Eye (tissue), 1 donor: ENCODE results near the gene RSU1.
"Not testable (repeated sequence)": the region's sequence is repeated elsewhere in the genome, so short reads cannot be mapped to it uniquely, and the experiment has no call there.

Experiments
- DNase-seq: peaks from one replicate; pipeline ENCODE4 v3.0.0-alpha.2; 2015

Gene RSU1

GRCh38 chr10:16777473-16778370 is 39.5 kb downstream of the RSU1 start:
- DNase-seq: peak; percentile 84

GRCh38 chr10:16776896-16777295 is 40.3 kb downstream of the RSU1 start:
- DNase-seq: no peak

- no peak for DNase-seq
Observed at GRCh38 chr10:16773334-16773733, 43.9 kb downstream of the RSU1 start.

GRCh38 chr10:16770670-16771069 is 46.6 kb downstream of the RSU1 start:
- no peak for DNase-seq

- DNase-seq: no peak
Observed at GRCh38 chr10:16770141-16770540, 47.1 kb downstream of the RSU1 start.

GRCh38 chr10:16769331-16769730 is 47.9 kb downstream of the RSU1 start:
- no peak for DNase-seq

- no peak for DNase-seq
Observed at GRCh38 chr10:16768702-16769101, 48.5 kb downstream of the RSU1 start.

GRCh38 chr10:16765509-16766375 is 51.5 kb downstream of the RSU1 start:
- DNase-seq: no peak

- no peak for DNase-seq
Observed at GRCh38 chr10:16761300-16761699, 55.9 kb downstream of the RSU1 start.

- no peak for DNase-seq
Observed at GRCh38 chr10:16756561-16757221, 60.5 kb downstream of the RSU1 start.

GRCh38 chr10:16754765-16755164 is 62.5 kb downstream of the RSU1 start:
- no peak for DNase-seq

- DNase-seq: not testable (repeated sequence)
Observed at GRCh38 chr10:16752849-16753248, 64.4 kb downstream of the RSU1 start.

- no peak for DNase-seq
Observed at GRCh38 chr10:16752099-16752498, 65.1 kb downstream of the RSU1 start.

GRCh38 chr10:16751244-16751643 is 66.0 kb downstream of the RSU1 start:
- DNase-seq: no peak

- DNase-seq: no peak
Observed at GRCh38 chr10:16750461-16750860, 66.8 kb downstream of the RSU1 start.

- DNase-seq: no peak
Observed at GRCh38 chr10:16748749-16749148, 68.5 kb downstream of the RSU1 start.

GRCh38 chr10:16746856-16747255 is 70.4 kb downstream of the RSU1 start:
- no peak for DNase-seq

- DNase-seq: peak; percentile 6
Observed at GRCh38 chr10:16745061-16745460, 72.2 kb downstream of the RSU1 start.

- DNase-seq: peak; percentile 14
Observed at GRCh38 chr10:16742165-16742960, 74.9 kb downstream of the RSU1 start.

GRCh38 chr10:16741540-16741939 is 75.7 kb downstream of the RSU1 start:
- no peak for DNase-seq

GRCh38 chr10:16737420-16737819 is 79.8 kb downstream of the RSU1 start:
- DNase-seq: no peak

- no peak for DNase-seq
Observed at GRCh38 chr10:16735671-16736070, 81.6 kb downstream of the RSU1 start.
